ENCODE data around the gene PCYT2.

GRCh38 chr17:81885869-81886548, 25.2 kb downstream of the PCYT2 start:
- TF ChIP-seq CTCF (conservative IDR thresholded peaks at IDR 0.05; ENCODE audit: low read depth, low read length) (no peak), EZH2 (IDR thresholded peaks at IDR 0.05; ENCODE audit: borderline replicate concordance, low read depth, low read length, poor library complexity, severe bottlenecking) (no peak)
